B cell (primary cell): ENCODE results near the gene PHLDB2. TPM values are rescaled to one million over a fixed set of nuclear protein-coding genes. Genes with fewer than 3 reads are reported as not detected.

Experiments
- ATAC-seq: fragments of 200-7000 bp; cut with Tn5 transposase; one replicate; pipeline ENCODE4 v1.10.0; 2021; ENCODE audit warnings: low read depth, mild to moderate bottlenecking, moderate number of reproducible peaks, moderate library complexity
- CTCF ChIA-PET: fragments of 350-600 bp; sonication (Branson Sonifier 250); formaldehyde crosslinking; loops from one replicate; lab custom pipeline; 2021; ENCODE audit warnings: antibody characterized with exemption, inconsistent platforms; lab: Charles Lee
- POLR2A ChIA-PET: fragments of 350-600 bp; sonication (Branson Sonifier 250); formaldehyde crosslinking; loops from one replicate; lab custom pipeline; 2021; ENCODE audit warnings: antibody characterized with exemption; lab: Charles Lee
- DNase-seq: peaks from one replicate; pipeline ENCODE4 v3.0.0; 2013
- H2AFZ ChIP-seq: 2 replicates; pipeline ENCODE4 v1.6.1; 2012; ENCODE audit warnings: mild to moderate bottlenecking, low read depth, low read length; ENCODE audit not compliant: insufficient read depth, poor library complexity, severe bottlenecking
- H3K27ac ChIP-seq, 2 donors: 1 replicate in 1 of 2; 2 replicates in 1 of 2; pipeline ENCODE4 v1.5.1; 2012 to 2013; ENCODE audit warnings: low read length in 2 of 2, mild to moderate bottlenecking in 2 of 2, moderate library complexity in 1 of 2
- H3K27me3 ChIP-seq, 4 experiments: fragments of 200-600 bp in 1 of 4; sonication (generic) in 1 of 4; replicated peaks in 1 of 4; 1 replicate in 2 of 4; 2 replicates in 2 of 4; pipeline versions ENCODE4 v1.6.1 to v1.7.0; 2013 to 2016; ENCODE audit warnings: low read length in 3 of 4, mild to moderate bottlenecking in 2 of 4, mixed read lengths in 1 of 4, moderate library complexity in 1 of 4; ENCODE audit not compliant: insufficient read depth in 4 of 4, control insufficient read depth in 3 of 4; ENCODE audit errors: control extremely low read depth in 1 of 4
- H3K36me3 ChIP-seq, 2 experiments: replicated peaks in 1 of 2; 1 replicate in 1 of 2; 2 replicates in 1 of 2; pipeline versions ENCODE4 v1.6.1 to v1.7.1; 2013; ENCODE audit warnings: low read length in 1 of 2; ENCODE audit not compliant: insufficient read depth in 2 of 2, control insufficient read depth in 1 of 2; ENCODE audit errors: control extremely low read depth in 1 of 2, extremely low read depth in 1 of 2
- H3K4me1 ChIP-seq, 2 donors: fragments of 200-600 bp in 1 of 2; sonication (generic) in 1 of 2; 1 replicate in 1 of 2; 2 replicates in 1 of 2; pipeline versions ENCODE4 v1.5.1 to v1.6.1; 2013 to 2017; ENCODE audit warnings: low read length in 2 of 2; ENCODE audit not compliant: control insufficient read depth in 2 of 2, insufficient read depth in 2 of 2
- H3K4me2 ChIP-seq: replicated peaks from 2 replicates; pipeline ENCODE3; 2012; ENCODE audit warnings: mild to moderate bottlenecking, low read depth, low read length; ENCODE audit not compliant: poor library complexity, severe bottlenecking
- H3K4me3 ChIP-seq, 5 experiments: fragments of 200-600 bp in 1 of 5; sonication (generic) in 1 of 5; 1 replicate in 3 of 5; 2 replicates in 2 of 5; pipeline versions ENCODE4 v1.5.1 to v1.7.0; 2011 to 2016; ENCODE audit warnings: low read length in 4 of 5, mild to moderate bottlenecking in 4 of 5, low read depth in 2 of 5, control low read depth in 1 of 5, moderate library complexity in 1 of 5; ENCODE audit not compliant: insufficient read depth in 1 of 5; ENCODE audit errors: control extremely low read depth in 1 of 5, extremely low read depth in 1 of 5
- H3K79me2 ChIP-seq: fragments of 200-600 bp; sonication (generic); one replicate; pipeline ENCODE4 v1.6.0; 2016; ENCODE audit warnings: low read length; ENCODE audit not compliant: control insufficient read depth, insufficient read depth
- H3K9ac ChIP-seq: fragments of 200-600 bp; sonication (generic); 2 replicates; pipeline ENCODE4 v1.6.1; 2017; ENCODE audit warnings: mild to moderate bottlenecking, low read length, moderate library complexity
- H3K9me3 ChIP-seq, 3 donors: one replicate each; pipeline versions ENCODE4 v1.6.1 to v1.7.1; 2013; ENCODE audit warnings: low read length in 2 of 3; ENCODE audit not compliant: control insufficient read depth in 2 of 3, insufficient read depth in 1 of 3; ENCODE audit errors: control extremely low read depth in 1 of 3
- H4K20me1 ChIP-seq: 2 replicates; pipeline ENCODE4 v1.6.0; 2012; ENCODE audit warnings: mild to moderate bottlenecking, low read length; ENCODE audit not compliant: insufficient read depth, control insufficient read depth, poor library complexity, severe bottlenecking
- H3K27ac Mint-ChIP-seq: one replicate; pipeline ENCODE4 v1.8.0; 2021; ENCODE audit warnings: mixed read lengths
- H3K27me3 Mint-ChIP-seq: one replicate; pipeline ENCODE4 v1.8.0; 2021; ENCODE audit warnings: mixed read lengths
- H3K4me1 Mint-ChIP-seq: one replicate; pipeline ENCODE4 v1.8.0; 2021; ENCODE audit warnings: mixed read lengths
- H3K4me3 Mint-ChIP-seq: one replicate; pipeline ENCODE4 v1.8.0; 2021; ENCODE audit warnings: mixed read lengths
- H3K9me3 Mint-ChIP-seq: one replicate; pipeline ENCODE4 v1.8.0; 2022; ENCODE audit warnings: mixed read lengths; ENCODE audit not compliant: insufficient read depth
- CTCF ChIP-seq: fragments of 200-600 bp; IDR thresholded peaks from one replicate; pipeline ENCODE4 v1.8.0; 2022; ENCODE audit warnings: antibody characterized with exemption, mild to moderate bottlenecking
- EZH2 ChIP-seq: IDR thresholded peaks from 2 replicates; pipeline ENCODE4 v1.6.1; 2012; ENCODE audit warnings: borderline replicate concordance, low read depth, mild to moderate bottlenecking, moderate library complexity, low read length; ENCODE audit not compliant: insufficient read depth, poor library complexity, severe bottlenecking
- WGBS: methylation state at CpG from one replicate; pipeline ENCODE4 v1.1.5; 2013; ENCODE audit warnings: missing lambda C conversion rate; ENCODE audit not compliant: insufficient coverage; 5-methylcytosine and 5-hydroxymethylcytosine counted together
- intact Hi-C: fragments of 100-400 bp; cut with micrococcal nuclease; formaldehyde crosslinking; loops from one replicate; pipeline ENCODE4 v1.10.0; 2022
- polyA plus RNA-seq: library from polyadenylated mRNA; depleted of rRNA; stranded (reverse); fragments of >200 nt; gene quantifications from 2 replicates; pipeline ENCODE4 v1.2.3, GENCODE V29; 2012
- total RNA-seq, 2 donors: library from RNA; stranded (reverse); fragments of 120-200 nt in 1 of 2; gene quantifications; 1 replicate in 1 of 2; 2 replicates in 1 of 2; pipeline versions ENCODE4 v1.2.3 to v1.2.4, GENCODE V29; 2013 to 2022

Gene PHLDB2
- total and polyA plus RNA-seq, 2 donors (not counting 1 experiment from before 2014, with no cell fraction given), result 1.3 to 6.3 TPM

GRCh38 chr3:111881480-111881879, 22.4 kb downstream of the PHLDB2 start:
- TF ChIP-seq CTCF, result no peak
- no peak overlapping the region for H3K27ac Mint-ChIP-seq
- no peak overlapping the region for H3K4me3 Mint-ChIP-seq
- Histone ChIP-seq H3K27ac (no peak overlapping the region), H3K4me1 (no peaks in the 10 kb centered on the region), H3K27me3 (no peaks in the 10 kb centered on the region), H4K20me1 (no peaks in the 10 kb centered on the region), H3K9me3 (peaks cover 0 to 5% (median 1%) of the 10 kb centered on the region in 3 donors), H3K36me3 (peaks cover 0 to 2% of the 10 kb centered on the region in 2 experiments), H3K4me2 (no peak overlapping the region), H3K4me3 (no peak overlapping the region), H3K9ac (no peak overlapping the region), H2AFZ (no peak overlapping the region), H3K79me2 (no peaks in the 10 kb centered on the region)
- DNase-seq (no peak), ATAC-seq (no peak)
- ChIA-PET POLR2A (no interaction called here), CTCF (interaction anchor here (1.1 kb wide), 1 partner anchor 23 kb away, joined by 3 read pairs; the partner anchor contains the start of gene PHLDB2)
- no peaks in the 10 kb centered on the region for H3K9me3 Mint-ChIP-seq
- no peaks in the 10 kb centered on the region for H3K4me1 Mint-ChIP-seq
- intact Hi-C loops, result no loop called here
- no peaks in the 10 kb centered on the region for H3K27me3 Mint-ChIP-seq

- ChIA-PET POLR2A (no interaction called here), CTCF (no interaction called here)
- Histone ChIP-seq H3K79me2 (no peaks in the 10 kb centered on the region), H3K4me3 (no peak overlapping the region), H4K20me1 (no peaks in the 10 kb centered on the region), H3K9ac (no peak overlapping the region), H3K36me3 (peaks cover 0 to 4% of the 10 kb centered on the region in 2 experiments), H3K4me2 (no peak overlapping the region), H3K9me3 (peaks cover 0 to 5% (median 2%) of the 10 kb centered on the region in 3 donors), H3K27ac (no peak overlapping the region), H3K27me3 (no peaks in the 10 kb centered on the region), H2AFZ (no peak overlapping the region), H3K4me1 (no peaks in the 10 kb centered on the region)
- Mint-ChIP-seq H3K9me3 (no peaks in the 10 kb centered on the region), H3K4me3 (no peak overlapping the region), H3K4me1 (peaks cover under 1% of the 10 kb centered on the region), H3K27me3 (no peaks in the 10 kb centered on the region), H3K27ac (no peak overlapping the region)
- WGBS, result 100% methylated on average over 2 of the region's 2 CpGs
- no peak for ATAC-seq
- intact Hi-C loops, result no loop called here
- no peak for TF ChIP-seq EZH2
- no peak for TF ChIP-seq CTCF
- DNase-seq, result no peak
These were observed 23.1 kb downstream of the PHLDB2 start for GRCh38 chr3:111882194-111882593.
